Muscle of back (tissue), 13 donors: ENCODE measurements around the gene TMEM44. TPM values are rescaled to one million over a fixed set of nuclear protein-coding genes. Genes with fewer than 3 reads are reported as not detected.
A peak's percentile ranks its signal among the peaks of the same experiment; 100 is the strongest.

Experiments
- DNase-seq, 3 donors: peaks; one replicate each; pipeline versions ENCODE4 v3.0.0 to v3.0.0-alpha.2; 2013
- long read RNA-seq, 9 donors: transcript quantifications; one replicate each; lab custom pipeline, GENCODE V29; 2026
- polyA plus RNA-seq, 10 donors: library from polyadenylated mRNA; unstranded; fragments of 120-200 nt; gene quantifications; one replicate each; pipeline ENCODE4 v1.2.1, GENCODE V29; 2013; ENCODE audit not compliant: insufficient read length in 10 of 10

TMEM44 gene, protein sequence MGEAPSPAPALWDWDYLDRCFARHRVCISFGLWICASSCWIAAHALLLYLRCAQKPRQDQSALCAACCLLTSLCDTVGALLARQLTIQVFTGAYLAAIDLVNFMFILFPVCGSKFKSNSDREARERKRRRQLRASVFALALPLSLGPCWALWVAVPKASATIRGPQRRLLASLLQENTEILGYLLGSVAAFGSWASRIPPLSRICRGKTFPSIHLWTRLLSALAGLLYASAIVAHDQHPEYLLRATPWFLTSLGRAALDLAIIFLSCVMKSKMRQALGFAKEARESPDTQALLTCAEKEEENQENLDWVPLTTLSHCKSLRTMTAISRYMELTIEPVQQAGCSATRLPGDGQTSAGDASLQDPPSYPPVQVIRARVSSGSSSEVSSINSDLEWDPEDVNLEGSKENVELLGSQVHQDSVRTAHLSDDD
- polyA plus RNA-seq, result 10 to 100 TPM; 16.4 to 32.4 (median 21.4) TPM
- long read RNA-seq, donor 1, partial matches to known transcripts, result 0 of 3 reads
- long read RNA-seq, donor 1, other reads (novel, unspliced or antisense), result 0 of 3 reads
- long read RNA-seq, donor 2, partial matches to known transcripts, result 0 of 1 reads
- long read RNA-seq, donor 2, other reads (novel, unspliced or antisense), result 0 of 1 reads
- long read RNA-seq, donor 3, result 0 reads
- long read RNA-seq, donor 4, partial matches to known transcripts, result 0 of 3 reads
- long read RNA-seq, donor 4, other reads (novel, unspliced or antisense), result 0 of 3 reads
- long read RNA-seq, donor 5, partial matches to known transcripts, result 0 of 5 reads
- long read RNA-seq, donor 5, other reads (novel, unspliced or antisense), result 0 of 5 reads
- long read RNA-seq, donor 6, partial matches to known transcripts, result 0 of 4 reads
- long read RNA-seq, donor 6, other reads (novel, unspliced or antisense), result 0 of 4 reads
- long read RNA-seq, donor 7, partial matches to known transcripts, result 0 of 3 reads
- long read RNA-seq, donor 7, other reads (novel, unspliced or antisense), result 0 of 3 reads
- long read RNA-seq, donor 8, partial matches to known transcripts, result 0 of 1 reads
- long read RNA-seq, donor 8, other reads (novel, unspliced or antisense), result 0 of 1 reads
- long read RNA-seq, donor 9, result 0 reads

DNA sequence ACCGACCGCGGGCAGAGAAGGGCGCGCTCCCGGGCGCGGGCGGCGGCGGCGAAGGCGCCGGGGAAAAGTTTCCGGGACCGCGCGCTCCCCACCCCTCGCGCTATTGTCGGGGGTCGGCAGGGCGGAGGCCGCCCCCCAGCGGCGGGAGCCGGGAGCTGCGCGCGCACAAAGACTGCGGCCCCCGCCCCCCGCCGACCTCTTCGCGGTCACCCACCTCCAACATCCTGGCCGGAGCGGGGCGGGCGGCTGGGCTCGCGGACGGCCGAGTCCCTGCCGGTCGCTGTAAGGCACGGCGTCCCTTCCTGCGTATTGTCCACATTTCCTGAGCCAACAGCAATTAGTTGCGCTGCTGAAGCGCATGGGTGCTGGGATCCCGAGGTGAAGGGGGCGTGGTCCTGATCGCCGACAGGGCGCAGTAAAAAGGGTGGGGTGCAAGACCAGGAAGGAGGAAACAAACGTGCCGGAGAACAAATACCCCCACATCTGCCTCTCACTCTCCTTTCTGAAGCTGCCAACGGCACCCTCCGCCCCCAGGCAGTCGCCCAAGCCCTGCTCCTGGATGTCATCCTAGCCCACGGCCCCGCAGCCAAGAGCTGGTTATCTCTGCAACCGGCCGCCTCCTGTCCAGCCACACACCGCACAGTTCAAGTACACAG lies at the start of gene TMEM44:
Gene TMEM44, minus strand, starts transcription at position 71 of the 656 bp plus-strand sequence. CDS start 204 bp downstream, outside the sequence.
- DNase-seq, result peak; percentile 73 to 94 (median 82)

DNA sequence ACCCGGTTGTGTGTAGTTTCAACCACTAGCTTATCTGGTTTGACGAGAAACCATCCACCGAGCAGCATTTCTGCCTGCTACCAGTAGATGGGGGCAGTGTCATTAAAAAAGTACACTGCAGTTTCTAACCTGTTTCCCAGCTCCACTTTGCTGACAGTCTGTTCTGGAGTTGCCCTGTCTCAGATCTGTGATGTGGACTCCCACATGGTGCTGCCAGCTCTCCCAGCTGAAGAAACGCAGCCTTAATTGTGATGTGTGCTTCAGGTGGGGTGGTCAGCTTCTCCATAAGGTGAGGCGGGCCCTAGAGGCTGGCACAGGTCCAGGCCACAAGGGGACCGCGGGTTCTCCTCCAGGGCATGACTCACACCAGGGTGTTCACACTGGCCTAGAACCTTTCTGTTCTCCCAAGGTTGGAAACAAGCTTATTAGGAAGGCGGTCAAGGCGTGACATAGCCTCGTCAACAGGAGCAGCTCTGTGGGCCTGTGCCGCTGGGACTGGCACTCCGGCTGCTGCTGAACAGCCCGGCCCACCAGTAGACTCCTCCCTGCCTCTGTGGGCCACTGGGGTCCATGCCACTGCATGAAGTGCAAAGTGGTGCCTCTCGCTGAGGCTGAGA lies 49.6 kb upstream of the TMEM44 start:
- peak; percentile 75 to 89 (median 80) for DNase-seq

DNA sequence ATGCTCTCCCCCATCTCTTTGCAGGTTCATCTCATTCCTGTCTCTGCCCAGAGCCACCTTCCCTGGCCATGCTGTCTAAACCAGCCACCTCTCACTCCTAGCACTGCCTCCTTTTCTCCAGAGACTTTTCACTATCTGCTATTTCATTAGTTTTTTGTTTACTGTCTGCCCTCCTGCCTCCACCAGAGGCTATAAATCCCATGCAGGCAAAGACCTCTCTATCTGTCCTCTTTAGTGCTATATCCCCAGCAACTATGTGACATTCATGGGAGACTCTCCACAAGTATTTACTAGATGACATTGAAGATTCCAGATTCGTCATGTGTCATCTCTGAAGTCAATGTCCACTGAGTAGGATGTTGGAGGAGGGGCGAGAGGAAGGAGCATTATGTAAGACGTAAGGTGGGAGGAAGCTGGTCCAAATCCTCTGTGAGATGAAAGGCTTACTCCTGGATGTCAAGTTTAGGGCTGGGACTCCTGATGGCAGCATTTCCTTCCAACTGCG lies 49.0 kb upstream of the TMEM44 start:
- no peak for DNase-seq

DNA sequence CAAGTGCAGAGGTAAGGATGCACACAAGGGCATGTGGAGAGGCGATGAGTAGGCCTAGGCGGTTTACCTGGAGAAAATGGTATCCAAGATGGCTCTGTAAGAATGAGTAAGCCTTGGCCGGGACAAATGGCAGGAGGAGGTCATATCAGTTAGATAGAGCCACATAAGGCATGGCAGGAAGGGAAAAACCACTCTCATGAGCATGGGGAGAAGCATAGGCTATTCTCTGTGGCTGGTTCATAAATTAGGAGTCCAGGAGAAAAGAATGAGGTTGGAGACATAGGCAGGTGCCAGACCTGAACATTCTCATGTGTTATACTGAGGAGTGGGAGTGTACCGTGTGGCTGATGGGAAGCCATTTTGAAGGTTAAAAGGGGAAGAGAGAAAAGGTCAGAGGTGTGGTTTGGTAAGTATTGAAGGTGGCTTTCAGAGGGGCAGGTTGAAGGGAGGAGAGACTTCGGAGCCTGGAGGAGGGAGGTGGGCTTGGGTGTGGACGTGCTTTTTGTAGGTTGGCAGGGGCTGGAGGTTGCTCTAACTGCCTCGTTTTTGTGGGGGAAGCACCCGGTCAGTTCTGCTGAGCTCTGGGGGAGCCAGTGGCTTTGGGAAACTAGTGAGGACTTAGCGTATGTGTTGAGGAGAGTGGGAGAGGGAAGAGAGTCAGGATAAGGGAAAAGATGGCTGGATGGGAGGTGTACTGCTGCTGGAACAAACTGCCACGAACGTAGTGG lies 47.8 kb upstream of the TMEM44 start:
- no peak for DNase-seq

DNA sequence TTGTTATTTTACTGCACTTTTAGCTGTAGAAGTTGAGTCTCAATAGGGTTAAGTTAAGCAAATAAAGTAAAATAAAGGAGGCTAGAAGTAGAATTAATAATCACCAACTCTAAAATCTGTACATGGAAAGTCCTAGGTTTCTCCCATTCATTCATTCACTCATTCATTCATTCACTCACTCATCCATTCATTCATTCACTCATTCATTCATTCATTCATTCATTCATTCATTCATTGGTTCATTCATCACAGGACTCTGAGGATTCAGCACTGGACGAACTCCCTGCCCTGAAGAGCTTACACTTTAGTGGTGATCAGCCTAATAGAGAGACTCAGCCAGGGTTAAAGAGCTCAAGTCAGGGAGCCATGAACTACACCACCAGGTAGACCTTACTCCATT lies 43.3 kb upstream of the TMEM44 start:
- no peak for DNase-seq

DNA sequence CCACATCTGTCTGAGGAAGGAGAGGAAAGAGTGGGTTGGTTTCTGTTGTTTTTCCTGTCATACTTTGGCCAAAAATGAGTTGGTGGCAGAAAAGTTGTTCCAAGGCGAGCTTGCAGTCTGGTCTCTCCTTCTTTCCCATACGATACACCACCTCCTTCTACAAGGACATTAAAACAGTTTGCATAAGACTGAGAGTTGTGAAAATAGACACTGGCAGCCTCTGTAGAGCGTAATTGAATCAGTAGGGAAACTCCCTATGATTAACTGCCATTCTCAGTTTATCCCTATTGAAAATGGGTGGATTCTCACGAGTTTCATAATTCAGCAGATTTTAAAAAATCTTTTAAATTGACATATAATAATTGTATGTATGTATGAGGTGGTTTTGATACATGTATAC lies 42.5 kb upstream of the TMEM44 start:
- DNase-seq, result no peak

DNA sequence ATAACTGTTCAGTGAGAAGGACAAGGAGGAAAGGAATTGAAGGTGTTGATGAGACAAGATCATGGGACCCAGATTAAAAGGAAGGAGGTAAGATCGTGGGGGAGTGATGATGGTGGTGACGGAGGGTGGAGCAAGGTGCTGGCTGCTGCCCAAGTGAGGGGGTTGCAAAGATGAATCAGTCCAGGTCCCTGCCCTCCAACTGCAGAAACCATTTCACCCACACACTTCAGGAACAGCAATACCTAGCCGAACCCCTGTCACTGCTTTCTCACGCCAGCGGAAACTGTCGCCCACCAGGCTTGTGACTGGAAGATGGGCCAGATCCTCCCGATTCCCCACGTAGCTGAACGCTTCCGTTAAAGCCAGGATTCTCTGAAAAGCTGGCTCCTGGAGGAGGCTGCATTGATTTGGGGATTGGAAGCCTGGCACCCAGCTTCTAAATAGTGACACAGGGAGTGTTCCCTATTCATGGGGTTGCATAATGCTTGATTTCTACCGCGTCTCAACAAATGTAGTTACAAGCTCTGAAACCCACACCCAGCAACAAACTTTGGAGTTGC lies 41.9 kb upstream of the TMEM44 start:
- no peak for DNase-seq

DNA sequence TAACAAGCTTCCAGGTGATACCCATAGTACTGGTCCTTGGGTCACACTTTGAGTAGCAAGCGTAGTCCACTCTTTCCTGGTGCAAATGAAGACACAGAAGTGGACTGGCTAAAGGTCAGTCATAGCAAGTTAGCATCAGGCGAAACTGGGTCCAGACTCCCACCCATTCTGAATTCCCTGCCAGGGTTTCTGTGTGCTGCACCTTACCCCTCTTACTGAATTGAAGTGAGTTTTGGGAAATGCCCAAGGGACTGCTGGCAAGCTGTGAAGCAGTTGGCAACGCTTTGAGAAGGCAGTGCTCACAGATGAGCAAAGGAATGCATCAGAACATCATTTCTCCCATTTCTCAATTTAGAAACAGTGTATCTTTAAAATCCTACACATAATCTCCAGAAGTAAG lies 40.5 kb upstream of the TMEM44 start:
- DNase-seq, result no peak

DNA sequence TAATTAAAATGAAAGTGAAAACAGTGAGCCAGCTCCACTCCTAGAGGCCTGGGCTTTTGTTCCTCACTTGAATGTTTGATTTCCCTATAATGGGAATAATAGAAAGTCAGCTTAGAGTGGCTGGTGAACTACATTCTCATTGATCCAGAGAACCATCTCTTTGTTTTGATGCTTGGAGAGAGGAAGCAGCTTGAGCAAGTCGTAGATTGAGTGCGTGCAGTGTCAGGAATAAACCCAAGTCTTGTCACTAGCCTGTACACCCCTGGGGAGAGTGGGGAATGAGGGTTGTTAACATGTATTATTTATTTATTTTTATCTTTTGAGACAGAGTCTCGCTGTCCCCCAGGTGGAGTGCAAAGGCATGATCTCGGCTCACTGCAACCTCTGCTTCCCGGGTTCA lies 39.7 kb upstream of the TMEM44 start:
- no peak for DNase-seq

DNA sequence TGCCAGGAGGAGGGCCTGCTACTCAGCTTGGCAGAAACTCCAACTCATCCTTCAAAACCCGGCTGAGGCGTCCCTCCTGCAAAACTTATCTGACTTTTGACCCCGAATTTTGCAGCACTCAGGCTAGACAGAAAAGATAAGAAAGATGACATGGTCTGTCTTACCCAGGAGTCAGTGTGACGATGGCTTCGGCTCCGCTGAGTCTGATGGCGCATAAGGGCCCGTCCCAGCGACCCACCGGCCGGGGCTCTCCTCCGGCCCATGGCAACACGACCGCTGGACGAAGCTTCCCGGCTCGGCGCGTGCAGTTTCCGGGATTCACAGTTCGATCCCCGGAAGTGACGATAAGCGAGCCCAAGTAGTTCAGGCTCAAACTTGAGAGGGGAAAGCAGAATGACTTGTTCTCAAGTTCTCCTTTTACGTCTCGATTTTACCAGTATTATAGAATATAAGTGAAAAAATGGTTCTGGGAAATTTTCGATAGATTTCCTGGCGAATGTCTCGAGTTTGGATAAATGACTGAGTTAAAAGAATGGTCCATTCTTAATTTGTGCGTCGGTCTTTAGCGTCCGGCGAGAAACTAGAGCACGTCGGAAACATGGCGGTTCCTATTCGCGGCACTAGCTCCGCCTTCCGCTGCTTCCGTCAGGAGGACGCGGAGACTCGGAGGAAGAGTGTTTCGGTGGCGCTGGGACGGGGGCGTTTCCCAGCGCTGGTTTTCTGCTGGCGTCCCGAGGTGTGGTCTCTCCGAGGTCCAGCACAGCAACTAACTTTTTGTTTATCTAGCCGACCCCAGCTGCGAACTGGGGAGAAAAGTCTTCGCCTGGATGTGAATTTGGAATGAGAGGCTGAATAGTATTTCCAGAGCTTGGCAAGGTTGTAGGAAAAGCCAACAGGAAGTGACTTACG lies 38.9 kb upstream of the TMEM44 start, which contains the start of gene LSG1:
Gene LSG1, minus strand, starts transcription at position 292 of the 909 bp plus-strand sequence. Its CDS starts 29 bp downstream, at position 263.
- peak; percentile 97 to 98 (median 98) for DNase-seq

DNA sequence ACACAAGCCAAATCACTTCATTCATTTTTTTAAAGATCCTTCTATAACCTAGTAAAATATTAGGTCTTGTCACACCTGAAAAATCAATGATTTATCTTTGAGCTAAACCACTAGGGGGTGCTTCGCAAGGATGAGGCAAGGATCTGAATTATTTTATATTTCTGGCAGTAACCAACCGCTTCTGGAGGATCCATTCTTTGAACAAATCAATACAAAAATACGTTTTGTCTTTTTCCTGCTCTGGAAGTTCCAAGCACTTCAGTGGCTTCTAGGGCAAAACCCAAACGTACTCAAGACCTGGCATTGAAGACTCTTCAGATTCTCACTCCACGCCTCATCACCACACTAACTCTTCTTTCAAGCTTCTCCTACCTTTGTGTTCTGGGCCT lies 38.3 kb upstream of the TMEM44 start:
- peak in 1 of 3 donors; percentile 16 for DNase-seq

DNA sequence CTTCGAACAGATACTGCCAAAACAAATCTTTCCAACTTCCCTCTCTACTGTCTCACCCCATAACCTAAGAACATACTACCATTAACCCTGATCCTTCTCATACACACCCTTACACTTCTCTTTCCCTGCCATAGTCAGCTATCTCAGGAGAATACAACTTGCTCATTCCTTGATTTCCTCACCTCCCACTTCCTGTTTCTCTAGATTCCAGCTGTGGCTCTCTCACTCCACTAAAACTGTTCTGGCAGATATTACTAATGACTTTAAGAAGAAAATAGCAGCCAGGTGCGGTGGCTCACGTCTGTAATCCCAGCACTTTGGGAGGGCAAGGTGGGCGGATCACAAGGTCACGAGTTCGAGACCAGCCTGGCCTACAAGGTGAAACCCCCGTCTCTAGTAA lies 34.1 kb upstream of the TMEM44 start:
- no peak for DNase-seq

DNA sequence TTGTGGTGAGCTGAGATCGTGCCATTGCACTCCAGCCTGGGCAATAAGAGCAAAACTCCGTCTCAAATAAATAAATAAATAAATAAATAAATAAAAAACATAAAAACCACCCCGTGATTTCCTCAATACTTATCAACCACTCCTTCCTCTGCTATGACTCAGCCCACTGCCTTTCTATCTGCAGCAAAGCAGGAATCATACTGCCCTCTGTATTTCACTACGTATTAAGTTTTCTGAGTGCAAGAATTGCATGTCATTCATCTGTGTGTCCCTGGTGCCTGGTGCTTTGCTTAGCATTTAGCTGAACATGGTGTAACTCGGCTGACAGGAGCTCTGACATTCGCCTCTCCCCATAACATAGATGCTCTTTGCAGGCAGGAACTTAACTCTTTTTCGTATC lies 31.6 kb upstream of the TMEM44 start:
- DNase-seq, result no peak

DNA sequence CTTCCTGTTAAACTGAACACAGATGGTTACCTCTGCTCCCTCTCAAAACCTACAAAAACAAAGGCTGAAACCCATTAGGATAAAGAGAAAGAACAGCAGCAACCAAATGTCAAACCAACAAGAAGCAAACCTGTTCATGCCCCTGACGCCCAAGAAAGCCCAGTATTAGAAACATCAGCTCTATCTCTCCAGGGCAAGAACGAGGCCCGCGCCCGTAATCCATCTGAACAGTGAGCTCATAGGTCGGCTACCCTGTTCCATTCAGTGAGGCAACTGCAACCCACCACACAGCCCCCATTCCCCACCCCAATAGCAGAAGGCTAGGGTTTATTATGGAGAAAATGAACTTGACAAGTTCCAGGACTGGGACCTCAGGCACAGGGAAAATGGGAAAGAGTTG lies 28.7 kb upstream of the TMEM44 start:
- DNase-seq, result no peak

DNA sequence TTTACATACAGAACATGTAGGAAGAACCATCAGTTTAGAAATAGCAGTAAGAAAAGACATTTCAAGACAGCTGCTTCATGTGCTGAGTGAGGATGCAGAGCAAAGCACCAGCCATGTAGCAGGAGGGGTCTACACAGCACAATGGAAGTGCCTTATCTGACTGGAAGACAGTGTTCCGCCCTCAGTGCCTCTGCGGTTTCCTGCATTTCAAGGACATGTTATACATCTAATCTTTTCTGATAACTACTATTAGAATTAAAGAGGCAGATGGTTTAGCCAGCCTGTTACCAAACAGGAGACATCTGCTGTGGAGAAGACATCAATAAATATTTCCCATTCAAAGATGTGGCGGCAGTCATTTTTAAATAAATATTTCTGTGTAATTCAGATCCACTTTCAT lies 28.2 kb upstream of the TMEM44 start:
- DNase-seq, result no peak

DNA sequence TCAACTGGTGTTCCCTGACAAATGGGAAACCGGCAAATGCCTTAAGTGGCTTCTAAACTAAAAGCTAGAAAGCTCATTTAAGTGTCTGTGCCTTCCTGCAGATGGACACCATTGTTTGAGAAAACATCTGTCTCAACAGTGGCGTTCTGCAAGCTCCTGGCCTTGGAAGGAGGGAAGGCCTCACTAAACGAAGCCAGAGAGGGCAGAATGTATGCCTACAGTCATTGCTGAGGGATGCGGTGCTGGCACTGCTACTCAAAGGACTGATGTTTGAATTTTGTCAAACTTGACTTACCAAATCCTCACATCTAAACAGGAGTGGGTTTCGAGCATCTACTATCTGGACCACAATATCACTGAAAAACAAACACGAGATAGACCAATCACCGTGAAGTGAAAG lies 26.6 kb upstream of the TMEM44 start:
- no peak for DNase-seq

DNA sequence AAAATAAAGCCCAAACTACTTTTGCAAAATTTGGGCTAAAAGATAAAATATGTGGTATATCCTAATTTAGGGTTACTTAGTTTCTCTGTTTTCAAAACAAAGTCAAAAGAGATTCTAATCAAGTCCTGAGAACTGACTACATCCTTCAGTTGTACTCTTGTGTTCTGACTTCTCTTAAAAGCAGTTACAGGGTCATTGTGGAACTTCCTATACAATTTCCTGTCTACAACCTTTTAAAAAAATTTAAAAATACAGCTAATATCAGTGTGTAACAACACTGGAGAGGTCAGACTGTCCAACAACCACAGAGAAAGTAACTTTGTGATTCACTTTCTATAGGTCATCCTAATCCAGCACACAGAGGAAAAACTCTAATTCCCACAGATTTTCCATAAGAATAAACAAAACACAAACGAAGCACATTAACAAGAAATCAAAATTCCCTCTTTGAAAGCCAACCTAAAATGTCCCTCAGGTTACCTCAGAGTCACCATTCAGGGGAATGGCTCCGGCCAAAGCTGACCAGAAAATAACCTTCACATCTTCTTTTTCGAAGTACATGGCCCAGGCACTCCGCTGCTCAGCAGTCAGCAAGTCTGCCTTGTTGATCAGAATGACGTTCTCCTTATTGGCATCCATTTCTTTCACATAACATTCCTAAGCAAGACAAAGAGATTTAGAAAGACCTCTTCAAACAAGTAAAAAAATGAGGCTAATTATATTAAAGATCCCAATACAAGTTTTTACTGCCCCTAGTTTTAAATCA lies 25.4 kb upstream of the TMEM44 start:
- DNase-seq, result no peak

DNA sequence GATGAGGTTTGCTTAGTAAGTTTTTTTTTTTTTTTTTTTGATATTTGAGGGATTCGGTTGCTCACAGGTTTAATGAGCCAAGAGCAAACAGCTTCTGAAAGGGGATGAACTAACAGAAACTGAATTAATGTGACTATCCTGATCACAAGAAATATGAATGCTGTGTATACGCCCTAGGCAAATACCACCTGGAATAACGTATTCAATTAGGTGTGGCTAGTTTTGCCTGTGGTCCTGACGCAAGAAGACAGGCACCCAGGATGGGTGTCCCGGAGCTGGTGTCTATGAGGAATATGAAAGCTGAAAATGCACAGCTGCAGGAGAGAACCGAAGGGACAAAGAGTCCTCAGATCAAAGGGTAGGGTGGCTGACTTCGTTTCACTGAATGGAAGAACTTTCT lies 24.2 kb upstream of the TMEM44 start:
- DNase-seq, result no peak
